Breast epithelium (tissue), 3 donors: ENCODE results near the gene USP12.

Experiments used
- POLR2A ChIP-seq: fragments of 450-650 bp; IDR thresholded peaks from one replicate; pipeline ENCODE4 v1.6.1; 2016; ENCODE audit warnings: antibody characterized with exemption, mild to moderate bottlenecking, moderate library complexity
- POLR2AphosphoS5 ChIP-seq, 3 donors: sonication (generic); formaldehyde crosslinking; IDR thresholded peaks; one replicate each; pipeline ENCODE4 v1.6.1; 2017; ENCODE audit warnings: antibody characterized with exemption in 3 of 3
- TF ChIP-seq, protein P1 (sequence below), 3 donors: fragments of 450-650 bp; IDR thresholded peaks; one replicate each; pipeline ENCODE4 v1.5.1; 2016 to 2017; ENCODE audit warnings: antibody characterized with exemption in 3 of 3, mild to moderate bottlenecking in 3 of 3, moderate library complexity in 3 of 3

DNA sequence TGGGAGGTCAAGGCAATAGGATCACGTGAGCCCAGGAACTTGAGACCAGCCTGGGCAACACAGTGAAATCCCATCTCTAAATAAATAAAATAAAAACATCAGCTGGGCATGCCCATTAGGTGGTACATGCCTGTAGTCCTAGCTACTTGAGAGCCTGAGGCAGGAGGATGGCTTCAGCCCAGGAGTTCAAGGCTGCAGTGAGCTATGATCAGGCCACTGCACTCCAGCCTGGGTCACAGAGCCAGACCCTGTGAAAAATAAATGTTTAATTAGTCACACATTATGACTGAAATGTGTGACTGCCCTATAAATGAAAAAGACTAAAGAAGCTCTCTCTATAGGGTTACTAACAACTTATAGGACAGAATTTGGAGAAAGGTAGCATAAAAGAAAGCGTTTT is 37.7 kb downstream of the USP12 start:
- TF ChIP-seq, protein P1, sequence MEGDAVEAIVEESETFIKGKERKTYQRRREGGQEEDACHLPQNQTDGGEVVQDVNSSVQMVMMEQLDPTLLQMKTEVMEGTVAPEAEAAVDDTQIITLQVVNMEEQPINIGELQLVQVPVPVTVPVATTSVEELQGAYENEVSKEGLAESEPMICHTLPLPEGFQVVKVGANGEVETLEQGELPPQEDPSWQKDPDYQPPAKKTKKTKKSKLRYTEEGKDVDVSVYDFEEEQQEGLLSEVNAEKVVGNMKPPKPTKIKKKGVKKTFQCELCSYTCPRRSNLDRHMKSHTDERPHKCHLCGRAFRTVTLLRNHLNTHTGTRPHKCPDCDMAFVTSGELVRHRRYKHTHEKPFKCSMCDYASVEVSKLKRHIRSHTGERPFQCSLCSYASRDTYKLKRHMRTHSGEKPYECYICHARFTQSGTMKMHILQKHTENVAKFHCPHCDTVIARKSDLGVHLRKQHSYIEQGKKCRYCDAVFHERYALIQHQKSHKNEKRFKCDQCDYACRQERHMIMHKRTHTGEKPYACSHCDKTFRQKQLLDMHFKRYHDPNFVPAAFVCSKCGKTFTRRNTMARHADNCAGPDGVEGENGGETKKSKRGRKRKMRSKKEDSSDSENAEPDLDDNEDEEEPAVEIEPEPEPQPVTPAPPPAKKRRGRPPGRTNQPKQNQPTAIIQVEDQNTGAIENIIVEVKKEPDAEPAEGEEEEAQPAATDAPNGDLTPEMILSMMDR (IDR thresholded peaks at IDR 0.05), result no peak
- no peak for TF ChIP-seq POLR2AphosphoS5 (IDR thresholded peaks at IDR 0.05)
- no peak for TF ChIP-seq POLR2A
